K562 (cell line): ENCODE results near the gene LOXL3. TPM values are rescaled to one million over a fixed set of nuclear protein-coding genes. Genes with fewer than 3 reads are reported as not detected.
A peak's percentile ranks its signal among the peaks of the same experiment; 100 is the strongest.

Experiments used
- ARID2 ChIP-seq: fragments of 450-650 bp; IDR thresholded peaks from 2 replicates; pipeline ENCODE4 v1.6.1; 2017; ENCODE audit warnings: antibody characterized with exemption, mild to moderate bottlenecking
- CTBP1 ChIP-seq: fragments of 450-650 bp; IDR thresholded peaks from 2 replicates; pipeline ENCODE4 v1.6.1; 2016; ENCODE audit warnings: borderline replicate concordance
- GTF2F1 ChIP-seq: IDR thresholded peaks from 2 replicates; pipeline ENCODE4 v1.6.1; 2011; ENCODE audit warnings: low read depth, low read length, improper control_type of control experiment
- HINFP ChIP-seq: fragments of 450-650 bp; conservative IDR thresholded peaks from 2 replicates; pipeline ENCODE4 v1.6.1; 2016; ENCODE audit warnings: missing genetic modification characterization, low read depth, mild to moderate bottlenecking, control low read depth, missing compliant biosample characterization
- HMG20A ChIP-seq: fragments of 450-650 bp; formaldehyde crosslinking; conservative IDR thresholded peaks from 2 replicates; pipeline ENCODE4 v1.4.0; 2020; ENCODE audit warnings: mild to moderate bottlenecking, mixed read lengths
- HNRNPLL ChIP-seq: fragments of 200-400 bp; formaldehyde crosslinking; IDR thresholded peaks from 2 replicates; pipeline ENCODE4 v1.6.1; 2017; ENCODE audit warnings: low read length, low read depth, mild to moderate bottlenecking; ENCODE audit not compliant: poor library complexity, severe bottlenecking
- KAT8 ChIP-seq: fragments of 450-650 bp; IDR thresholded peaks from 2 replicates; pipeline ENCODE4 v1.6.1; 2016; ENCODE audit warnings: low read depth, mild to moderate bottlenecking
- KDM5B ChIP-seq: fragments of 200-600 bp; sonication (generic); IDR thresholded peaks from 2 replicates; pipeline ENCODE4 v1.6.1; 2012; ENCODE audit warnings: low read depth, mild to moderate bottlenecking, moderate library complexity, low read length, control low read depth, inconsistent platforms; ENCODE audit not compliant: insufficient replicate concordance
- MAFK ChIP-seq: IDR thresholded peaks from 2 replicates; pipeline ENCODE4 v1.6.1; 2011; ENCODE audit warnings: low read length, improper control_type of control experiment
- MTF1 ChIP-seq: fragments of 250-450 bp; sonication (Bioruptor Pico); IDR thresholded peaks from 2 replicates; pipeline ENCODE4 v1.9.0; 2021; ENCODE audit warnings: moderate library complexity, mild to moderate bottlenecking, inconsistent platforms, borderline replicate concordance
- NCOA4 ChIP-seq: fragments of 450-650 bp; IDR thresholded peaks from 2 replicates; pipeline ENCODE4 v1.6.1; 2018; ENCODE audit warnings: mild to moderate bottlenecking; ENCODE audit not compliant: partially characterized antibody
- PCBP2 ChIP-seq: fragments of 200-400 bp; formaldehyde crosslinking; IDR thresholded peaks from 2 replicates; pipeline ENCODE4 v1.6.1; 2018; ENCODE audit warnings: low read length, low read depth, mild to moderate bottlenecking, moderate library complexity; ENCODE audit not compliant: poor library complexity, severe bottlenecking
- RNF2 ChIP-seq: sonication (generic); IDR thresholded peaks from 2 replicates; pipeline ENCODE4 v1.6.1; 2016
- SIX5 ChIP-seq, 2 experiments: IDR thresholded peaks; 2 replicates each; pipeline ENCODE4 v1.6.1; 2011; ENCODE audit warnings: low read length in 2 of 2, borderline replicate concordance in 1 of 2, low read depth in 1 of 2, mild to moderate bottlenecking in 1 of 2, moderate library complexity in 1 of 2; ENCODE audit not compliant: insufficient read depth in 1 of 2
- SMARCE1 ChIP-seq: fragments of 450-650 bp; IDR thresholded peaks from 2 replicates; pipeline ENCODE4 v1.7.1; 2016; ENCODE audit warnings: mild to moderate bottlenecking
- ZFPM2 ChIP-seq: fragments of 250-450 bp; sonication (Bioruptor Pico); IDR thresholded peaks from 2 replicates; pipeline ENCODE4 v1.5.1; 2022; ENCODE audit warnings: mild to moderate bottlenecking
- ZNF146 ChIP-seq: IDR thresholded peaks from one replicate; pipeline ENCODE4 v1.6.1; 2018; ENCODE audit warnings: missing compliant biosample characterization; ENCODE audit not compliant: unreplicated experiment
- ZNF175 ChIP-seq: fragments of 200-800 bp; sonication (Bioruptor generic); IDR thresholded peaks from 2 replicates; pipeline ENCODE4 v1.6.1; 2016; ENCODE audit warnings: low read depth, mild to moderate bottlenecking, missing genetic modification characterization, missing compliant biosample characterization
- ZNF184 ChIP-seq: sonication (generic); formaldehyde crosslinking; IDR thresholded peaks from 2 replicates; pipeline ENCODE4 v1.5.0; 2020; ENCODE audit warnings: missing genetic modification reagents
- ZNF274 ChIP-seq: IDR thresholded peaks from 2 replicates; pipeline ENCODE4 v1.6.1; 2011; ENCODE audit warnings: low read depth, mild to moderate bottlenecking, low read length, moderate library complexity, borderline replicate concordance
- ZNF589 ChIP-seq: fragments of 200-800 bp; sonication (Bioruptor generic); IDR thresholded peaks from 2 replicates; pipeline ENCODE4 v1.6.1; 2016; ENCODE audit warnings: low read depth, missing genetic modification characterization, missing compliant biosample characterization
- polyA plus RNA-seq, 8 experiments: library from polyadenylated mRNA; depleted of rRNA in 4 of 8; stranded (reverse) in 5 of 8; unstranded in 3 of 8; fragments of >200 nt; fragmentation: Nextera tagmentation in 2 of 8; fragmentation: Illumina TruSeq in 1 of 8; extraction: Ambion mirVana in 2 of 8; extraction: Trizol in 1 of 8; gene quantifications; 2 replicates each; pipeline versions ENCODE4 v1.2.1 to v1.2.3, GENCODE V29; 2011 to 2014; ENCODE audit warnings: inconsistent platforms in 1 of 8, missing spikeins in 1 of 8
- total RNA-seq, 7 experiments: library from RNA; depleted of rRNA in 6 of 7; stranded (reverse); fragments of >200 nt in 6 of 7; fragmentation: Illumina TruSeq in 2 of 7; extraction: Trizol in 2 of 7; gene quantifications; 2 replicates each; pipeline versions ENCODE4 v1.2.1 to v1.2.3, GENCODE V29; 2011 to 2021; ENCODE audit warnings: low replicate concordance in 1 of 7
- TF ChIP-seq, protein P1 (sequence below), 2 experiments: fragments of 450-650 bp in 1 of 2; IDR thresholded peaks; 2 replicates each; pipeline ENCODE4 v1.6.1; 2011 to 2017; ENCODE audit warnings: low read depth in 2 of 2, antibody characterized with exemption in 1 of 2, borderline replicate concordance in 1 of 2, low read length in 1 of 2, mild to moderate bottlenecking in 1 of 2, mixed read lengths in 1 of 2; ENCODE audit not compliant: control insufficient read depth in 1 of 2
- TF ChIP-seq, protein P2 (sequence below), 3 experiments: fragments of 200-800 bp in 1 of 3; sonication (Bioruptor generic) in 1 of 3; sonication (generic) in 1 of 3; formaldehyde crosslinking in 1 of 3; IDR thresholded peaks; 2 replicates each; pipeline versions ENCODE4 v1.6.1 to v1.8.0; 2016 to 2022; ENCODE audit warnings: mild to moderate bottlenecking in 2 of 3, missing compliant biosample characterization in 2 of 3, missing genetic modification characterization in 2 of 3, missing genetic modification reagents in 1 of 3

LOXL3 gene
- total and polyA plus RNA-seq, 9 of the 15 experiments (the other 6 are each of a cell fraction or from before 2014, with no cell fraction given), result 0.22 to 0.99 (median 0.31) TPM

- TF ChIP-seq, protein P1, sequence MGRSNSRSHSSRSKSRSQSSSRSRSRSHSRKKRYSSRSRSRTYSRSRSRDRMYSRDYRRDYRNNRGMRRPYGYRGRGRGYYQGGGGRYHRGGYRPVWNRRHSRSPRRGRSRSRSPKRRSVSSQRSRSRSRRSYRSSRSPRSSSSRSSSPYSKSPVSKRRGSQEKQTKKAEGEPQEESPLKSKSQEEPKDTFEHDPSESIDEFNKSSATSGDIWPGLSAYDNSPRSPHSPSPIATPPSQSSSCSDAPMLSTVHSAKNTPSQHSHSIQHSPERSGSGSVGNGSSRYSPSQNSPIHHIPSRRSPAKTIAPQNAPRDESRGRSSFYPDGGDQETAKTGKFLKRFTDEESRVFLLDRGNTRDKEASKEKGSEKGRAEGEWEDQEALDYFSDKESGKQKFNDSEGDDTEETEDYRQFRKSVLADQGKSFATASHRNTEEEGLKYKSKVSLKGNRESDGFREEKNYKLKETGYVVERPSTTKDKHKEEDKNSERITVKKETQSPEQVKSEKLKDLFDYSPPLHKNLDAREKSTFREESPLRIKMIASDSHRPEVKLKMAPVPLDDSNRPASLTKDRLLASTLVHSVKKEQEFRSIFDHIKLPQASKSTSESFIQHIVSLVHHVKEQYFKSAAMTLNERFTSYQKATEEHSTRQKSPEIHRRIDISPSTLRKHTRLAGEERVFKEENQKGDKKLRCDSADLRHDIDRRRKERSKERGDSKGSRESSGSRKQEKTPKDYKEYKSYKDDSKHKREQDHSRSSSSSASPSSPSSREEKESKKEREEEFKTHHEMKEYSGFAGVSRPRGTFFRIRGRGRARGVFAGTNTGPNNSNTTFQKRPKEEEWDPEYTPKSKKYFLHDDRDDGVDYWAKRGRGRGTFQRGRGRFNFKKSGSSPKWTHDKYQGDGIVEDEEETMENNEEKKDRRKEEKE (IDR thresholded peaks at IDR 0.05; ENCODE audit: borderline replicate concordance in 1 of 2, control insufficient read depth in 1 of 2, low read depth in 2 of 2, low read length in 1 of 2), result no peak
- TF ChIP-seq HNRNPLL (peak; percentile 57), NCOA4 (no peak), KAT8 (no peak), ARID2 (no peak), HMG20A (CRISPR knock-in tag) (no peak), SIX5 (IDR thresholded peaks at IDR 0.05; ENCODE audit: borderline replicate concordance in 1 of 2, insufficient read depth in 1 of 2, low read depth in 1 of 2, low read length in 2 of 2) (no peak), ZNF589 (CRISPR knock-in tag) (no peak; the same call in 1 of the 2 replicates), RNF2 (no peak), PCBP2 (no peak), KDM5B (no peak), ZFPM2 (CRISPR knock-in tag) (no peak), MAFK (no peak), ZNF184 (CRISPR knock-in tag) (no peak), SMARCE1 (no peak), ZNF274 (no peak), MTF1 (CRISPR knock-in tag) (no peak), GTF2F1 (no peak), HINFP (tag) (no peak), ZNF146 (CRISPR knock-in tag) (no peak), CTBP1 (peak; percentile 41), ZNF175 (no peak)
- TF ChIP-seq, protein P2, sequence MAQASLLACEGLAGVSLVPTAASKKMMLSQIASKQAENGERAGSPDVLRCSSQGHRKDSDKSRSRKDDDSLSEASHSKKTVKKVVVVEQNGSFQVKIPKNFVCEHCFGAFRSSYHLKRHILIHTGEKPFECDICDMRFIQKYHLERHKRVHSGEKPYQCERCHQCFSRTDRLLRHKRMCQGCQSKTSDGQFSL (CRISPR knock-in tag; IDR thresholded peaks at IDR 0.05), result peak; percentile 30; the same call in 1 of the 2 replicates
- TF ChIP-seq, protein P2 (tag; IDR thresholded peaks at IDR 0.05), result no peak
Observed at GRCh38 chr2:74554820-74555531, 1.2 kb upstream of the LOXL3 start (continued).
